ENCODE data around the gene TSPYL1. TPM values are rescaled to one million over a fixed set of nuclear protein-coding genes. Genes with fewer than 3 reads are reported as not detected.

The TSPYL1 gene
- total and polyA plus RNA-seq, 9 donors = 41.9 to 65.8 (median 53.8) TPM

GRCh38 chr6:116267836-116268588 lies 11.7 kb downstream of the TSPYL1 start:
- peaks cover 3% of the 10 kb centered on the region for H3K36me3 ChIP-seq (ENCODE audit: control insufficient read depth, insufficient read depth, low read length)
- no CpG with 5 or more reads among the region's 3 CpGs for WGBS (ENCODE audit: insufficient coverage)
- H3K27ac ChIP-seq (ENCODE audit: low read length) = no peak overlapping the region
- no peaks in the 10 kb centered on the region for H3K27me3 ChIP-seq (ENCODE audit: control insufficient read depth, insufficient read depth, low read length)
- peaks cover 7% of the 10 kb centered on the region for H3K9me3 ChIP-seq (replicated peaks; ENCODE audit: control insufficient read depth, low read depth, low read length)
- no peak for DNase-seq
- no peak overlapping the region for H3K4me3 ChIP-seq (ENCODE audit: low read length)
- H3K4me1 ChIP-seq (ENCODE audit: control insufficient read depth, insufficient read depth, low read length) = peaks cover 8% of the 10 kb centered on the region

DNA sequence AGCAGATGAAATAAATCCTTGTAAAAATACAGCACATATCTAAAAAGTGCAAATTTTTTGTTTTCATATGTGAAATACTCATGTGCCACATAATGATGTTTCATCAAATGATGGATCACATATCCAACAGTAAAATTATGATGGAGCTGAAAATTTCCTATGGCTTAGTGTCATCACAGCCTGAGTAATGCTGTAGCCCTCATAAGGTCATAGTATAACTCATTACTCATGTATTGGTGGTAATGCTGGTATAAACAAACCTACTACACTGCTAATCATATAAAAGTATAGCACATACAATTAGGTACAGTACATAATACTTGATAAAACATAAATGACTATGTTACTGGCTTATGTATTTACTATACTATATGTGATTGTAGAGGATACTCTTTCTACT lies 12.9 kb downstream of the TSPYL1 start:
- H3K36me3 ChIP-seq (ENCODE audit: control insufficient read depth, insufficient read depth, low read length) = peaks cover 3% of the 10 kb centered on the region
- H3K4me1 ChIP-seq (ENCODE audit: control insufficient read depth, insufficient read depth, low read length) = peaks cover 8% of the 10 kb centered on the region
- H3K9me3 ChIP-seq (replicated peaks; ENCODE audit: control insufficient read depth, low read depth, low read length) = peaks cover 9% of the 10 kb centered on the region
- no peak overlapping the region for H3K27ac ChIP-seq (ENCODE audit: low read length)
- no peak for DNase-seq
- no peaks in the 10 kb centered on the region for H3K27me3 ChIP-seq (ENCODE audit: control insufficient read depth, insufficient read depth, low read length)
- H3K4me3 ChIP-seq (ENCODE audit: low read length) = no peak overlapping the region

DNA sequence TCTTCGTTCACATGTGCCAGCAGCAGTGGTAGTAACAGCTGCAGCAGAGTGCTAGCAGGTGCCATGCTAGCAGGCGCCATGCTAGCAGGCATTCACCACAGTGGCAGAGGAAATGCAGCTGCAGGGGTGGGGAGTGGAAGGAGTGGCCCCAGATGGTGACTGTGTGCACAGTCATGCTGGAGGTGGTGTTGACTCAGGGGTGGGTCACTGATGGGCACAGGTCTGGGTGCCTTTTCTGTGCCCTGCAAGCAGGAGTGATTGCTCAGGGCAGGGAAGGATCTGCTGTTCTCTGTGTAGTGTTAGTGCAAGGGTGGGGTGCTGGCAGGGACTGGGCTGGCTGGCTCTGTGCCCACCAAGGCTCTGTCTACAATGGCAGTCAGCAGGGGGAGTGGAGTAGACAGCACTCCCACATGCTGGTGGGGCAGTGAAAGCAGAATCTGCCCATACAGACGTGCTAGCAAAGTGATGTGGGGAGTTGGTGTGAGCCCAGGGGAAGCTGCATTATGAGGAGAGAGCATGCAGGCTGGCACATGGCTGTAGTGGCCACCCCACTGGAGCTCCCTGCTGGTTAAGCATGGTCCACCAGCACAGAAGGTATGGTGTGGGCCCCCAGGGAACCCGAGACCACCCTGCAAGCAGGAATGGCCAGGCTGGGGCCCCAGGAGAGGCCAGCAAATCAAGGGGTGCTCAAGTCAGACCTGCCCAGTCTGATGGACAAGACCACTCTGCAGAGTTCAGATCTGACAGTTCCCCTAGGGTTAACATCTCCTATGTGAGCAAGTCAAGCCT lies 14.5 kb downstream of the TSPYL1 start:
- no peak overlapping the region for H3K4me3 ChIP-seq (ENCODE audit: low read length)
- peak; percentile 40 for DNase-seq

GRCh38 chr6:116263353-116263752 lies 16.4 kb downstream of the TSPYL1 start:
- peaks cover 9% of the 10 kb centered on the region for H3K9me3 ChIP-seq (replicated peaks; ENCODE audit: control insufficient read depth, low read depth, low read length)
- WGBS (ENCODE audit: insufficient coverage) = no CpG with 5 or more reads among the region's 1 CpG
- no peaks in the 10 kb centered on the region for H3K27me3 ChIP-seq (ENCODE audit: control insufficient read depth, insufficient read depth, low read length)
- no peak overlapping the region for H3K4me3 ChIP-seq (ENCODE audit: low read length)
- no peak overlapping the region for H3K27ac ChIP-seq (ENCODE audit: low read length)
- peaks cover 7% of the 10 kb centered on the region for H3K36me3 ChIP-seq (ENCODE audit: control insufficient read depth, insufficient read depth, low read length)
- peaks cover 8% of the 10 kb centered on the region for H3K4me1 ChIP-seq (ENCODE audit: control insufficient read depth, insufficient read depth, low read length)
- DNase-seq = no peak

More for the DNA sequence above, 14.5 kb downstream of the TSPYL1 start:
- Histone ChIP-seq H3K27me3 (ENCODE audit: control insufficient read depth, insufficient read depth, low read length) (no peaks in the 10 kb centered on the region), H3K4me1 (ENCODE audit: control insufficient read depth, insufficient read depth, low read length) (peaks cover 8% of the 10 kb centered on the region), H3K36me3 (ENCODE audit: control insufficient read depth, insufficient read depth, low read length) (peaks cover 3% of the 10 kb centered on the region), H3K27ac (ENCODE audit: low read length) (no peak overlapping the region), H3K9me3 (replicated peaks; ENCODE audit: control insufficient read depth, low read depth, low read length) (peaks cover 9% of the 10 kb centered on the region)
- WGBS (ENCODE audit: insufficient coverage) = 77% methylated on average over 4 of the region's 4 CpGs

DNA sequence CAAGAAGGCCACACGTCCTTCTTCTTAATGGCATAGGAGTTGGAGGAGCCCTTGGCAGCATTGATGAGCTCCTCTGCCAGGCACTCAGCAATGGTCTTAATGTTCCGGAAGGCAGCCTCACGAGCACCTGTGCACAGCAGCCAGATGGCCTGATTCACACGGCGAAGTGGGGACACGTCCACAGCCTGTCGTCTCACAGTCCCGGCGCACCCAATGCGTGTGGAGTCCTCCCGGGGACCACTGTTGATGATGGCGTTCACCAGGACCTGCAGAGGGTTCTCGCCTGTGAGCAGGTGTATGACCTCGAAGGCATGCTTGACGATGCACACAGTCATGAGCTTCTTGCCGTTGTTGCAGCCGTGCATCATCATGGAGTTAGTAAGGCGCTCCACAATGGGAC lies 21.2 kb downstream of the TSPYL1 start:
- 95% methylated on average over 18 of the region's 18 CpGs for WGBS (ENCODE audit: insufficient coverage)
- DNase-seq = no peak

GRCh38 chr6:116256694-116257093 lies 23.0 kb downstream of the TSPYL1 start:
- peaks cover 18% of the 10 kb centered on the region for H3K4me1 ChIP-seq (ENCODE audit: control insufficient read depth, insufficient read depth, low read length)
- no peak overlapping the region for H3K4me3 ChIP-seq (ENCODE audit: low read length)
- DNase-seq = no peak
- no peaks in the 10 kb centered on the region for H3K9me3 ChIP-seq (replicated peaks; ENCODE audit: control insufficient read depth, low read depth, low read length)
- H3K27me3 ChIP-seq (ENCODE audit: control insufficient read depth, insufficient read depth, low read length) = no peaks in the 10 kb centered on the region
- no peak overlapping the region for H3K27ac ChIP-seq (ENCODE audit: low read length)
- no CpG with 5 or more reads among the region's 1 CpG for WGBS (ENCODE audit: insufficient coverage)
- peaks cover 7% of the 10 kb centered on the region for H3K36me3 ChIP-seq (ENCODE audit: control insufficient read depth, insufficient read depth, low read length)

More for the DNA sequence above, 21.2 kb downstream of the TSPYL1 start:
- no peak overlapping the region for H3K27ac ChIP-seq (ENCODE audit: low read length)
- H3K4me3 ChIP-seq (ENCODE audit: low read length) = no peak overlapping the region
- peaks cover 2% of the 10 kb centered on the region for H3K4me1 ChIP-seq (ENCODE audit: control insufficient read depth, insufficient read depth, low read length)
- peaks cover 5% of the 10 kb centered on the region for H3K36me3 ChIP-seq (ENCODE audit: control insufficient read depth, insufficient read depth, low read length)
- H3K27me3 ChIP-seq (ENCODE audit: control insufficient read depth, insufficient read depth, low read length) = no peaks in the 10 kb centered on the region
- H3K9me3 ChIP-seq (replicated peaks; ENCODE audit: control insufficient read depth, low read depth, low read length) = peaks cover 5% of the 10 kb centered on the region

DNA sequence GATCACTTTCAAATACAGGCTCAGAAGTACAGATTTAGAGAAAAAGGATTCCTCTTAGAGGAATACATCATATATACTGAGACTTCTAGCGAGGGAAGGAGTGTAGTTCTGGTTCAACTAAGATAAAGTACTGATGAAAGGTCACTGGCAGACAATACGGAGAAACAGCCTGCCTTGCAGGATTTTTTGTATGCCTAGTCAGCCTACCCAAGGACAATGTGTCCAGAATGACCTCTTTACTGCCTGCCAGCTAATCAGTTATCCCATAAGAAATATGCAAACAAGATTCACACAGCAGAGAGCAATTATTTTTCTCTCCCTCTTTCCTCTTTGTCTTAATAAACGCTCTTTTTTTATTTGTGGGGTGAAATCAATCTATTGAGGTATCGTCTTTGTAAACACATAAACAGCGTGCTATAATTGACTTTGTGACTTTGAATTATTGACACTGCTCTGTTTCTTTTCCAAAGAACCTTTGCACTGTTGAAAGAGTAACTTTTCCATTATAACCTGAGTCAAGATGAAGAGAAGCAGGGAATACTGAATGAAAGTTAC lies 24.4 kb downstream of the TSPYL1 start:
- Histone ChIP-seq H3K9me3 (replicated peaks; ENCODE audit: control insufficient read depth, low read depth, low read length) (no peaks in the 10 kb centered on the region), H3K36me3 (ENCODE audit: control insufficient read depth, insufficient read depth, low read length) (peaks cover 14% of the 10 kb centered on the region), H3K4me3 (ENCODE audit: low read length) (no peak overlapping the region), H3K4me1 (ENCODE audit: control insufficient read depth, insufficient read depth, low read length) (peaks cover 27% of the 10 kb centered on the region), H3K27ac (ENCODE audit: low read length) (peak overlapping the region; percentile 42), H3K27me3 (ENCODE audit: control insufficient read depth, insufficient read depth, low read length) (no peaks in the 10 kb centered on the region)
- 0% methylated on average over 1 of the region's 5 CpGs for WGBS (ENCODE audit: insufficient coverage)
- DNase-seq = peak; percentile 33

DNA sequence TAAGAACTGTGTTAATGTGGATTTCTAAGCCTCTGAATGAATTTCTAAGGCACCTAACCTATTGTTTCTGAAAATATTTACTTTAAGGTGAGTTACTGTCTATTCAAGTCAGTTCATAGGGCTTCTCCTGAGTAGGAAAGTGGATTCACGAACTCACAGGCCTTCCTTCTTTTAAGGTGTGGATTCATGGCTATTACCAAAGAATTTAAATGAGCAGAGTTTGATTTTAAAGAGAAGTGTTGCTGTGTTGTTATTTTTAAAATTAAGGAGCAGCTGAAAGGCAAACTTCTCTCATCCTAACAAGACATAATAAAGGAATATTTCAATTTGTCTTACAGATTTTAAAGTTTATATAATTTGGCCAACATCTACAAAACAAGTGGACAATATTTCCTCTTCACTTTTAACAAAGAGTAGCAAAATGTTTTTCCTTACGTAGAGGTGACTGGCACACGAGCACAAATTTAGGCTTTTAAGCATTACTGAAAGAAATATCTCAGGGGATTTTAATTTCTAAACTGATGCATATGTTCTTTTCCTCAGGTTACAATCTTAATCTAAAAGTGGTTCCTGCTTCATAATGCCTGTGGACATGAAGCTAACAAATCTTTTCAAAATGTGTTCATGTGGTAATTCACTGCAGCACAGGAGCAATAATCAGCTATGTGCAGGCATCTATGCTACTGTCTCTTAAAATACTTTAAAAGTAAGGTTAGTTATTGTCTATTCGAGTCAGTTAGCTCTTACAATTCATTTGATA lies 25.3 kb downstream of the TSPYL1 start:
- peaks cover 27% of the 10 kb centered on the region for H3K4me1 ChIP-seq (ENCODE audit: control insufficient read depth, insufficient read depth, low read length)
- DNase-seq = peak; percentile 26
- no CpG with 5 or more reads among the region's 4 CpGs for WGBS (ENCODE audit: insufficient coverage)

DNA sequence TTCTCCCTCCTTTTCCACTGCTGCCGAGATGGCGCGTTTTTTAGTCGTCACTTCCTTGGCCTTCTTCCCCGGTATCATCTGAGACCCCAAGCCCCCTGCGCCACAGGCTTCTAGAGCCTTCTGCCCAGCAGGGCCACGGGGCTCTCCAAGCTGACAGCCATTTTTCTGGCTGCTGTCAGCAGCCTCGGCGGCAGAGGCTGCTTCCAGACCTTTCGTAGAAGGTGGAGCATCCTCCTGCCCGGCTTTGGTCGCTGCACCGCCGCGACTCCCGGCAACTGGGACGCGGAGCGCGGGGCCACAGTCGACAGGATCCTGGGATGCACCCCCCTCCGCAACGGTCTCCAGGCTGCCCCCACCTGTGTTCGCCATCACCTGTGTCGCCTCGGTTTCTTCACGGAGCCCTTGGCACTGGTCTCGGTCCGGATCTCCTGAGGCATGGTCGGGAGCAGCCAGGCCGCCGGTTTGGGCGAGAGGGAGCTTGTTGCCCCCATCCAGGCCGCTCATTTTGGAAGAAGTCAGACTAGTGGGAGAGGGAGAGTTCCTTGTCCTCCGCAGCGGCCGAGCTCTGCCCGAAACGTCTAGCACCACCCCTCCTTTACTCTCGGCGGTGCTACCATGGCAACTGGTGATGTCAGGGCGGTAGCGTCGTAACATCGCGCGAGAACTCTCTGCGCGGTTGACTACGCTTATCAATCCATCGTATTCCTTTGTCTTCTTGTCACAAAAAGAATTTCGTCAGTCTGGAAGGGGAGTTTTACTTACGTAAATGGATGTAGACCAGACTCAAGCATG lies 26.0 kb downstream of the TSPYL1 start, which contains the start of gene TSPYL4:
TSS of gene TSPYL4 (minus strand) at position 571 of the 792 bp plus-strand sequence. CDS start at position 504, 67 bp downstream.
- peak; percentile 99 for DNase-seq
- peaks cover 11% of the 10 kb centered on the region for H3K36me3 ChIP-seq (ENCODE audit: control insufficient read depth, insufficient read depth, low read length)
- peak within 1 kb of the TSS; percentile 81 for H3K4me3 ChIP-seq (ENCODE audit: low read length)
- peaks cover 27% of the 10 kb centered on the region for H3K4me1 ChIP-seq (ENCODE audit: control insufficient read depth, insufficient read depth, low read length)
- H3K27ac ChIP-seq (ENCODE audit: low read length) = peak within 1 kb of the TSS; percentile 95
- no peaks in the 10 kb centered on the region for H3K27me3 ChIP-seq (ENCODE audit: control insufficient read depth, insufficient read depth, low read length)
- H3K9me3 ChIP-seq (replicated peaks; ENCODE audit: control insufficient read depth, low read depth, low read length) = no peaks in the 10 kb centered on the region
- WGBS (ENCODE audit: insufficient coverage) = under 1% methylated on average over 47 of the region's 53 CpGs

More for the DNA sequence above, 25.3 kb downstream of the TSPYL1 start:
- Histone ChIP-seq H3K4me3 (ENCODE audit: low read length) (peak overlapping the region; percentile 81), H3K27ac (ENCODE audit: low read length) (peak overlapping the region; percentile 95), H3K36me3 (ENCODE audit: control insufficient read depth, insufficient read depth, low read length) (peaks cover 14% of the 10 kb centered on the region), H3K9me3 (replicated peaks; ENCODE audit: control insufficient read depth, low read depth, low read length) (no peaks in the 10 kb centered on the region), H3K27me3 (ENCODE audit: control insufficient read depth, insufficient read depth, low read length) (no peaks in the 10 kb centered on the region)

All from muscle of leg (tissue), 11 donors.